Astrocyte (in vitro differentiated cells and primary cell): ENCODE results near the gene CAMK2B. TPM values are rescaled to one million over a fixed set of nuclear protein-coding genes. Genes with fewer than 3 reads are reported as not detected.
A peak's percentile ranks its signal among the peaks of the same experiment; 100 is the strongest.

ENCODE experiments used
- DNase-seq: peaks from one replicate; pipeline ENCODE4 v3.0.0-alpha.2; 2010; ENCODE audit warnings: low read depth
- FAIRE-seq: peaks from 2 replicates; lab custom pipeline; 2011; peaks lifted over from hg19 to GRCh38; lab: Jason Lieb, UNC
- H2AFZ ChIP-seq: 2 replicates; pipeline ENCODE4 v1.6.0; 2012; ENCODE audit warnings: low read depth, low read length, inconsistent platforms
- H3K27ac ChIP-seq: 2 replicates; pipeline ENCODE4 v1.5.1; 2011; ENCODE audit warnings: low read depth, low read length, inconsistent platforms
- H3K27me3 ChIP-seq: 2 replicates; pipeline ENCODE4 v1.6.0; 2011; ENCODE audit warnings: low read length, inconsistent platforms; ENCODE audit not compliant: insufficient read depth
- H3K36me3 ChIP-seq: 2 replicates; pipeline ENCODE4 v1.5.1; 2011; ENCODE audit warnings: low read length, inconsistent platforms; ENCODE audit not compliant: insufficient read depth
- H3K4me1 ChIP-seq: 2 replicates; pipeline ENCODE4 v1.5.1; 2011; ENCODE audit warnings: low read length, inconsistent platforms; ENCODE audit not compliant: insufficient read depth
- H3K4me2 ChIP-seq: 2 replicates; pipeline ENCODE4 v1.6.0; 2012; ENCODE audit warnings: low read length, inconsistent platforms
- H3K4me3 ChIP-seq: 2 replicates; pipeline ENCODE4 v1.5.1; 2011; ENCODE audit warnings: low read depth, mild to moderate bottlenecking, low read length, inconsistent platforms; ENCODE audit not compliant: insufficient read depth
- H3K79me2 ChIP-seq: 2 replicates; pipeline ENCODE4 v1.6.0; 2012; ENCODE audit warnings: mild to moderate bottlenecking, low read length, inconsistent platforms; ENCODE audit not compliant: insufficient read depth
- H3K9ac ChIP-seq: 2 replicates; pipeline ENCODE4 v1.6.0; 2012; ENCODE audit warnings: mild to moderate bottlenecking, low read length, inconsistent platforms
- H3K9me3 ChIP-seq: 2 replicates; pipeline ENCODE4 v1.5.1; 2012; ENCODE audit warnings: low read depth, mild to moderate bottlenecking, low read length, inconsistent platforms; ENCODE audit not compliant: insufficient read depth
- H4K20me1 ChIP-seq: 2 replicates; pipeline ENCODE4 v1.6.0; 2012; ENCODE audit warnings: low read length, inconsistent platforms; ENCODE audit not compliant: insufficient read depth
- H3K27ac Mint-ChIP-seq: one replicate; pipeline ENCODE4 v1.8.0; 2021; ENCODE audit warnings: mild to moderate bottlenecking, mixed read lengths; ENCODE audit not compliant: unreplicated experiment
- H3K27me3 Mint-ChIP-seq: one replicate; pipeline ENCODE4 v1.8.0; 2021; ENCODE audit warnings: low read depth, mixed read lengths; ENCODE audit not compliant: unreplicated experiment
- H3K36me3 Mint-ChIP-seq: one replicate; pipeline ENCODE4 v1.8.0; 2021; ENCODE audit warnings: low read depth, mixed read lengths; ENCODE audit not compliant: unreplicated experiment
- H3K4me1 Mint-ChIP-seq: one replicate; pipeline ENCODE4 v1.8.0; 2021; ENCODE audit warnings: low read depth, mixed read lengths; ENCODE audit not compliant: unreplicated experiment
- H3K4me3 Mint-ChIP-seq: one replicate; pipeline ENCODE4 v1.8.0; 2021; ENCODE audit warnings: mild to moderate bottlenecking, moderate library complexity, mixed read lengths; ENCODE audit not compliant: unreplicated experiment
- H3K9me3 Mint-ChIP-seq: one replicate; pipeline ENCODE4 v1.8.0; 2021; ENCODE audit warnings: mild to moderate bottlenecking, mixed read lengths; ENCODE audit not compliant: unreplicated experiment
- CTCF ChIP-seq: IDR thresholded peaks from 2 replicates; pipeline ENCODE4 v1.5.1; 2011; ENCODE audit warnings: low read depth, mild to moderate bottlenecking, inconsistent platforms, low read length, moderate library complexity; ENCODE audit not compliant: insufficient read depth
- EZH2 ChIP-seq: IDR thresholded peaks from 2 replicates; pipeline ENCODE4 v1.6.1; 2012; ENCODE audit warnings: mild to moderate bottlenecking, low read length, inconsistent platforms; ENCODE audit not compliant: insufficient read depth
- total RNA-seq: library from RNA; stranded (reverse); gene quantifications from 2 replicates; pipeline ENCODE4 v1.2.1, GENCODE V29; 2021

The CAMK2B gene
- total RNA-seq, 1 donor from 2014 or later = 0.18 TPM

GRCh38 chr7:44323381-44324203 lies 1.8 kb downstream of the CAMK2B start:
- H3K27ac Mint-ChIP-seq = no peak overlapping the region
- H3K4me3 ChIP-seq = no peak overlapping the region
- H3K27me3 ChIP-seq = peaks cover 34% of the 10 kb centered on the region

GRCh38 chr7:44322631-44323363 lies 2.6 kb downstream of the CAMK2B start:
- Histone ChIP-seq H3K27ac (no peak overlapping the region), H3K9me3 (no peaks in the 10 kb centered on the region), H3K4me1 (no peaks in the 10 kb centered on the region), H2AFZ (no peak overlapping the region), H3K9ac (no peak overlapping the region), H3K4me2 (no peak overlapping the region), H3K79me2 (no peaks in the 10 kb centered on the region), H3K4me3 (no peak overlapping the region), H4K20me1 (no peaks in the 10 kb centered on the region), H3K36me3 (no peaks in the 10 kb centered on the region), H3K27me3 (peaks cover 34% of the 10 kb centered on the region)
- no peak for TF ChIP-seq EZH2
- FAIRE-seq = no peak
- Mint-ChIP-seq H3K27me3 (peaks cover 61% of the 10 kb centered on the region), H3K4me1 (peaks cover 3% of the 10 kb centered on the region), H3K4me3 (no peak overlapping the region), H3K36me3 (peaks cover 2% of the 10 kb centered on the region), H3K9me3 (no peaks in the 10 kb centered on the region), H3K27ac (no peak overlapping the region)
- DNase-seq = no peak

More at GRCh38 chr7:44323381-44324203, 1.8 kb downstream of the CAMK2B start:
- no peak overlapping the region for H3K4me3 Mint-ChIP-seq
- Histone ChIP-seq H3K4me1 (no peaks in the 10 kb centered on the region), H3K79me2 (no peaks in the 10 kb centered on the region), H4K20me1 (no peaks in the 10 kb centered on the region), H3K9me3 (no peaks in the 10 kb centered on the region), H2AFZ (no peak overlapping the region), H3K36me3 (no peaks in the 10 kb centered on the region), H3K27ac (no peak overlapping the region), H3K4me2 (no peak overlapping the region), H3K9ac (no peak overlapping the region)
- H3K36me3 Mint-ChIP-seq = peaks cover 2% of the 10 kb centered on the region
- no peaks in the 10 kb centered on the region for H3K9me3 Mint-ChIP-seq
- peaks cover 3% of the 10 kb centered on the region for H3K4me1 Mint-ChIP-seq
- peaks cover 64% of the 10 kb centered on the region for H3K27me3 Mint-ChIP-seq
- TF ChIP-seq EZH2 (peak; percentile 28), CTCF (no peak)
- FAIRE-seq = no peak
- DNase-seq = no peak

- H3K9ac ChIP-seq = no peak overlapping the region
- no peak for DNase-seq
Observed at GRCh38 chr7:44321796-44322195, 3.6 kb downstream of the CAMK2B start.

More at GRCh38 chr7:44321796-44322195, 3.6 kb downstream of the CAMK2B start:
- Histone ChIP-seq H3K79me2 (no peaks in the 10 kb centered on the region), H3K27me3 (peaks cover 25% of the 10 kb centered on the region), H3K36me3 (no peaks in the 10 kb centered on the region), H3K4me2 (no peak overlapping the region), H2AFZ (no peak overlapping the region), H3K9me3 (no peaks in the 10 kb centered on the region), H3K4me3 (no peak overlapping the region), H4K20me1 (no peaks in the 10 kb centered on the region), H3K27ac (no peak overlapping the region), H3K4me1 (no peaks in the 10 kb centered on the region)
- Mint-ChIP-seq H3K36me3 (peaks cover 2% of the 10 kb centered on the region), H3K4me3 (no peak overlapping the region), H3K27ac (no peak overlapping the region), H3K9me3 (no peaks in the 10 kb centered on the region), H3K4me1 (peaks cover 3% of the 10 kb centered on the region), H3K27me3 (peaks cover 61% of the 10 kb centered on the region)
- no peak for FAIRE-seq
- TF ChIP-seq CTCF (no peak), EZH2 (no peak)
